GM08714 (cell line): Measurements from ENCODE around the gene CACNG4.
A peak's percentile ranks its signal among the peaks of the same experiment; 100 is the strongest.
"Not testable (repeated sequence)": the region's sequence is repeated elsewhere in the genome, so short reads cannot be mapped to it uniquely, and the experiment has no call there.

Experiments used
- H3K4me3 ChIP-seq: fragments of 200-500 bp; sonication (Bioruptor generic); 2 replicates; pipeline ENCODE4 v1.5.1; 2014; ENCODE audit warnings: mild to moderate bottlenecking, low read length, inconsistent platforms
- ZNF274 ChIP-seq: IDR thresholded peaks from 2 replicates; pipeline ENCODE4 v1.6.1; 2012; ENCODE audit warnings: mild to moderate bottlenecking, low read depth, low read length

CACNG4 gene

GRCh38 chr17:66964930-66965800, 658 bp downstream of the CACNG4 start:
- peak overlapping the region; percentile 39; the same call in 1 of the 2 replicates for H3K4me3 ChIP-seq
- no peak for TF ChIP-seq ZNF274

- no peak for TF ChIP-seq ZNF274
- no peak overlapping the region; the same call in 1 of the 2 replicates for H3K4me3 ChIP-seq
Observed at GRCh38 chr17:66965801-66966262, 1.3 kb downstream of the CACNG4 start.

GRCh38 chr17:66966298-66966697, 1.8 kb downstream of the CACNG4 start:
- no peak overlapping the region for H3K4me3 ChIP-seq
- no peak for TF ChIP-seq ZNF274

GRCh38 chr17:66966704-66967418, 2.4 kb downstream of the CACNG4 start:
- H3K4me3 ChIP-seq = no peak overlapping the region
- TF ChIP-seq ZNF274 = no peak

- H3K4me3 ChIP-seq = no peak overlapping the region
- TF ChIP-seq ZNF274 = no peak
Observed at GRCh38 chr17:66967837-66968543, 3.5 kb downstream of the CACNG4 start.

GRCh38 chr17:66968916-66969315, 4.4 kb downstream of the CACNG4 start:
- no peak for TF ChIP-seq ZNF274
- H3K4me3 ChIP-seq = no peak overlapping the region

GRCh38 chr17:66970140-66970539, 5.6 kb downstream of the CACNG4 start:
- no peak for TF ChIP-seq ZNF274
- H3K4me3 ChIP-seq = no peak overlapping the region

- no peak overlapping the region for H3K4me3 ChIP-seq
- no peak for TF ChIP-seq ZNF274
Observed at GRCh38 chr17:66970797-66971196, 6.3 kb downstream of the CACNG4 start.

- no peak overlapping the region for H3K4me3 ChIP-seq
- no peak for TF ChIP-seq ZNF274
Observed at GRCh38 chr17:66971264-66971663, 6.8 kb downstream of the CACNG4 start.

GRCh38 chr17:66971730-66972441, 7.4 kb downstream of the CACNG4 start:
- H3K4me3 ChIP-seq = no peak overlapping the region
- no peak for TF ChIP-seq ZNF274

GRCh38 chr17:66972442-66972830, 7.9 kb downstream of the CACNG4 start:
- H3K4me3 ChIP-seq = not testable (repeated sequence)

GRCh38 chr17:66975188-66975587, 10.7 kb downstream of the CACNG4 start:
- H3K4me3 ChIP-seq = no peak overlapping the region
- TF ChIP-seq ZNF274 = no peak

GRCh38 chr17:66975614-66976378, 11.3 kb downstream of the CACNG4 start:
- no peak overlapping the region for H3K4me3 ChIP-seq
- TF ChIP-seq ZNF274 = no peak
